IMR-90 (cell line): Measurements from ENCODE around the gene ARMC9. TPM values are rescaled to one million over a fixed set of nuclear protein-coding genes. Genes with fewer than 3 reads are reported as not detected.

ENCODE experiments used
- ATAC-seq: fragments of 200-7000 bp; cut with Tn5 transposase; 2 replicates; pipeline ENCODE4 v1.9.1; 2020; ENCODE audit warnings: low read depth, mild to moderate bottlenecking, moderate library complexity
- BruUV-seq: library from RNA; stranded (reverse); fragments of 400-500 nt; replicated peaks from 2 replicates; lab custom pipeline; 2021; lab: Mats Ljungman, UMichigan
- CTCF ChIA-PET: fragments of 300-600 bp; formaldehyde crosslinking; extraction: SDS; loops from one replicate; lab custom pipeline; 2021; ENCODE audit warnings: antibody characterized with exemption; lab: Yijun Ruan, JAX
- POLR2A ChIA-PET: fragments of 300-600 bp; sonication (Branson Sonifier 250); formaldehyde crosslinking; loops from one replicate; lab custom pipeline; 2022; ENCODE audit warnings: antibody characterized with exemption; ENCODE audit not compliant: unreplicated experiment; lab: Charles Lee
- DNase-seq: peaks from one replicate; pipeline ENCODE4 v3.0.0; 2013
- H2AFZ ChIP-seq: replicated peaks from 2 replicates; pipeline ENCODE3; 2013; ENCODE audit warnings: low read length, mild to moderate bottlenecking; ENCODE audit not compliant: poor library complexity
- H2AK5ac ChIP-seq: 2 replicates; pipeline ENCODE4 v1.6.1; 2013; ENCODE audit warnings: low read depth, low read length, inconsistent platforms
- H2AK9ac ChIP-seq: replicated peaks from 2 replicates; pipeline ENCODE3; 2013; ENCODE audit warnings: mild to moderate bottlenecking, low read depth, low read length, moderate library complexity; ENCODE audit not compliant: poor library complexity
- H2BK120ac ChIP-seq: 2 replicates; pipeline ENCODE4 v1.6.1; 2013; ENCODE audit warnings: low read depth, low read length, inconsistent platforms
- H2BK15ac ChIP-seq: 3 replicates; pipeline ENCODE4 v1.6.1; 2013; ENCODE audit warnings: low read depth, low read length, inconsistent platforms
- H2BK20ac ChIP-seq: 2 replicates; pipeline ENCODE4 v1.6.1; 2013; ENCODE audit warnings: low read depth, mild to moderate bottlenecking, inconsistent platforms, low read length, moderate library complexity
- H2BK5ac ChIP-seq: 2 replicates; pipeline ENCODE4 v1.6.1; 2013; ENCODE audit warnings: mild to moderate bottlenecking, low read depth, low read length, inconsistent platforms; ENCODE audit not compliant: poor library complexity, severe bottlenecking
- H3K14ac ChIP-seq: replicated peaks from 2 replicates; pipeline ENCODE4 v1.6.1; 2013; ENCODE audit warnings: low read depth, low read length, inconsistent platforms
- H3K18ac ChIP-seq: 2 replicates; pipeline ENCODE4 v1.6.1; 2013; ENCODE audit warnings: low read depth, low read length, control low read depth
- H3K23ac ChIP-seq: 2 replicates; pipeline ENCODE4 v1.6.1; 2013; ENCODE audit warnings: low read depth, low read length, inconsistent platforms
- H3K27ac ChIP-seq: 2 replicates; pipeline ENCODE4 v1.5.1; 2013; ENCODE audit warnings: mild to moderate bottlenecking, control low read depth, low read length; ENCODE audit not compliant: insufficient read depth
- H3K27me3 ChIP-seq: 2 replicates; pipeline ENCODE4 v1.6.1; 2013; ENCODE audit warnings: low read length; ENCODE audit not compliant: control insufficient read depth, insufficient read depth
- H3K36me3 ChIP-seq: 2 replicates; pipeline ENCODE4 v1.6.1; 2013; ENCODE audit warnings: low read length, mixed read lengths; ENCODE audit not compliant: control insufficient read depth, insufficient read depth
- H3K4ac ChIP-seq: 2 replicates; pipeline ENCODE4 v1.6.1; 2013; ENCODE audit warnings: low read depth, low read length, inconsistent platforms
- H3K4me1 ChIP-seq: 2 replicates; pipeline ENCODE4 v1.6.1; 2013; ENCODE audit warnings: low read length, mixed read lengths; ENCODE audit not compliant: control insufficient read depth, insufficient read depth
- H3K4me2 ChIP-seq: 2 replicates; pipeline ENCODE4 v1.6.1; 2013; ENCODE audit warnings: low read depth, mild to moderate bottlenecking, control low read depth, low read length, moderate library complexity
- H3K4me3 ChIP-seq: 2 replicates; pipeline ENCODE4 v1.5.1; 2013; ENCODE audit warnings: low read depth, mild to moderate bottlenecking, control low read depth, low read length, moderate library complexity; ENCODE audit not compliant: insufficient read depth
- H3K56ac ChIP-seq: 2 replicates; pipeline ENCODE4 v1.6.1; 2013; ENCODE audit warnings: low read length, inconsistent platforms; ENCODE audit not compliant: insufficient read depth; ENCODE audit errors: extremely low read depth
- H3K79me1 ChIP-seq, 2 experiments: 2 replicates each; pipeline ENCODE4 v1.6.1; 2013; ENCODE audit warnings: low read length in 2 of 2, inconsistent platforms in 1 of 2, low read depth in 1 of 2
- H3K9ac ChIP-seq: 2 replicates; pipeline ENCODE4 v1.6.1; 2013; ENCODE audit warnings: low read depth, low read length, control low read depth
- H3K9me1 ChIP-seq: 2 replicates; pipeline ENCODE4 v1.6.1; 2013; ENCODE audit warnings: low read length, inconsistent platforms; ENCODE audit not compliant: insufficient read depth
- H3K9me3 ChIP-seq: 2 replicates; pipeline ENCODE4 v1.6.1; 2013; ENCODE audit warnings: low read length; ENCODE audit not compliant: control insufficient read depth, insufficient read depth
- H4K20me1 ChIP-seq: 2 replicates; pipeline ENCODE4 v1.6.1; 2013; ENCODE audit warnings: low read length, inconsistent platforms; ENCODE audit not compliant: insufficient read depth
- H4K5ac ChIP-seq: 2 replicates; pipeline ENCODE4 v1.6.1; 2013; ENCODE audit warnings: mild to moderate bottlenecking, low read depth, low read length, control low read depth
- H4K8ac ChIP-seq, 2 experiments: 2 replicates each; pipeline ENCODE4 v1.6.1; 2013; ENCODE audit warnings: low read depth in 2 of 2, low read length in 2 of 2, control low read depth in 1 of 2, inconsistent platforms in 1 of 2
- H4K91ac ChIP-seq: 2 replicates; pipeline ENCODE4 v1.6.1; 2013; ENCODE audit warnings: low read depth, low read length, inconsistent platforms; ENCODE audit not compliant: insufficient read depth
- MXI1 ChIP-seq: IDR thresholded peaks from 2 replicates; pipeline ENCODE4 v1.6.1; 2012; ENCODE audit warnings: low read depth, mild to moderate bottlenecking, low read length, moderate library complexity, borderline replicate concordance
- NFE2L2 ChIP-seq: fragments of 150-350 bp; IDR thresholded peaks from 2 replicates; pipeline ENCODE4 v1.6.1; 2016; ENCODE audit warnings: low read depth, mild to moderate bottlenecking, low read length
- USF2 ChIP-seq: fragments of 150-350 bp; IDR thresholded peaks from 2 replicates; pipeline ENCODE4 v1.6.1; 2017; ENCODE audit warnings: mild to moderate bottlenecking, antibody characterized with exemption, low read length, low read depth
- WGBS, 2 experiments: methylation state at CpG; one replicate each; pipeline versions ENCODE4 v1.1.5 to v1.1.7; 2013; ENCODE audit warnings: missing lambda C conversion rate in 2 of 2; ENCODE audit not compliant: insufficient read length in 1 of 2; ENCODE audit errors: extremely low coverage in 2 of 2; 5-methylcytosine and 5-hydroxymethylcytosine counted together
- dilution Hi-C: fragments of 300-500 bp; cut with HindIII; formaldehyde crosslinking; loops from one replicate; pipeline ENCODE4 v1.14.3; 2018; ENCODE audit warnings: low sequenced_read_pairs; ENCODE audit not compliant: unreplicated experiment
- in situ Hi-C: fragments of 300-500 bp; cut with MboI; formaldehyde crosslinking; loops from 3 replicates; pipeline ENCODE4 v1.14.3; 2019; ENCODE audit warnings: low sequenced_read_pairs, inconsistent platforms, mixed read lengths
- intact Hi-C: fragments of 100-400 bp; cut with micrococcal nuclease; formaldehyde crosslinking; loops from 2 replicates; pipeline ENCODE4 v1.10.0; 2022
- polyA plus RNA-seq, 3 experiments: library from polyadenylated mRNA; depleted of rRNA; stranded (reverse); fragments of >200 nt; gene quantifications; 2 replicates each; pipeline ENCODE4 v1.2.3, GENCODE V29; 2012; ENCODE audit warnings: low replicate concordance in 1 of 3
- total RNA-seq: library from RNA; depleted of rRNA; stranded (reverse); fragments of >200 nt; gene quantifications from 2 replicates; pipeline ENCODE4 v1.2.3, GENCODE V29; 2012

ARMC9 gene
- total and polyA plus RNA-seq, 2 of the 4 experiments (the other 2 are of a cell fraction) = 36.0 to 46.6 TPM

GRCh38 chr2:231211486-231211885 is 13.1 kb downstream of the ARMC9 start:
- no peak for TF ChIP-seq USF2
- no peak for TF ChIP-seq NFE2L2
- no peak for TF ChIP-seq MXI1
- no peak overlapping the region for H3K14ac ChIP-seq
- H2BK5ac ChIP-seq = no peak overlapping the region
- H3K56ac ChIP-seq = no peak overlapping the region
- ChIA-PET POLR2A (no interaction called here), CTCF (interaction anchor here (0.6 kb wide), 1 partner anchor 44 kb away, joined by 3 read pairs; no protein-coding TSS in a partner anchor)
- intact Hi-C loops (no loop called here), in situ Hi-C loops (no loop called here), dilution Hi-C loops (no loop called here)
- H3K4me1 ChIP-seq = peaks cover 4% of the 10 kb centered on the region
- H2AK9ac ChIP-seq = no peak overlapping the region
- no peak overlapping the region for H3K9ac ChIP-seq
- H3K27ac ChIP-seq = no peak overlapping the region
- no peak overlapping the region for H4K8ac ChIP-seq
- H2BK20ac ChIP-seq = no peak overlapping the region
- peaks cover 9 to 53% of the 10 kb centered on the region in 2 experiments for H3K79me1 ChIP-seq
- H3K4me2 ChIP-seq = no peak overlapping the region
- H3K9me3 ChIP-seq = no peaks in the 10 kb centered on the region
- H3K4ac ChIP-seq = no peak overlapping the region
- no peak overlapping the region for H2BK15ac ChIP-seq
- ATAC-seq (no peak), DNase-seq (no peak)
- H4K5ac ChIP-seq = no peak overlapping the region
- H3K18ac ChIP-seq = no peak overlapping the region
- H3K36me3 ChIP-seq = peaks cover 51% of the 10 kb centered on the region
- H4K91ac ChIP-seq = no peak overlapping the region
- H2AK5ac ChIP-seq = no peak overlapping the region
- H3K23ac ChIP-seq = no peak overlapping the region
- H3K27me3 ChIP-seq = no peaks in the 10 kb centered on the region
- H4K20me1 ChIP-seq = peaks cover 3% of the 10 kb centered on the region; the same call in 1 of the 2 replicates
- peaks cover 28% of the 10 kb centered on the region for H3K9me1 ChIP-seq
- H3K4me3 ChIP-seq = no peak overlapping the region
- no peak overlapping the region for H2AFZ ChIP-seq
- WGBS, 2 experiments = no CpG with 5 or more reads among the region's 2 CpGs
- no TSS peak for BruUV-seq
- no peak overlapping the region for H2BK120ac ChIP-seq
